HCT116 (cell line): Measurements from ENCODE around the gene ADGRB2. TPM values are rescaled to one million over a fixed set of nuclear protein-coding genes. Genes with fewer than 3 reads are reported as not detected.

Experiments used
- ATAC-seq: fragments of 200-7000 bp; cut with Tn5 transposase; 2 replicates; pipeline ENCODE4 v1.9.1; 2020; ENCODE audit warnings: mild to moderate bottlenecking, moderate library complexity
- BruUV-seq: library from RNA; stranded (reverse); fragments of 400-500 nt; replicated peaks from 2 replicates; lab custom pipeline; 2021; lab: Mats Ljungman, UMichigan
- CTCF ChIA-PET: fragments of 300-600 bp; sonication (Branson Sonifier 250); formaldehyde crosslinking; loops from one replicate; lab custom pipeline; 2021; ENCODE audit warnings: antibody characterized with exemption; lab: Charles Lee
- POLR2A ChIA-PET: fragments of 300-600, 350-600 bp; sonication (Branson Sonifier 250); formaldehyde crosslinking; loops from one replicate; lab custom pipeline; 2021; ENCODE audit warnings: antibody characterized with exemption; lab: Charles Lee
- RAD21 ChIA-PET, 2 experiments: fragments of 300-600 bp; sonication (Branson Sonifier 250); formaldehyde crosslinking; loops; one replicate each; lab custom pipeline; 2023; ENCODE audit warnings: low total read pairs in 2 of 2; ENCODE audit not compliant: uncharacterized antibody in 2 of 2, unreplicated experiment in 2 of 2, low non-redundant PET in 1 of 2; lab: Charles Lee
- DNase-seq: peaks from one replicate; pipeline ENCODE4 v3.0.0-alpha.2; 2010; ENCODE audit warnings: low read depth, low spot score
- H2AFZ ChIP-seq: fragments of 200-600 bp; shearing (Covaris generic), sonication (generic); 2 replicates; pipeline ENCODE4 v1.6.1; 2017; ENCODE audit warnings: low read depth, mixed run types, mixed read lengths, antibody characterized with exemption, low read length; ENCODE audit not compliant: poor library complexity, severe bottlenecking
- H3K27ac ChIP-seq: 2 replicates; pipeline ENCODE4 v1.5.1; 2012; ENCODE audit warnings: low read depth, low read length
- H3K27me3 ChIP-seq: fragments of 200-600 bp; sonication (generic); 2 replicates; pipeline ENCODE4 v1.6.1; 2016; ENCODE audit warnings: mixed run types, low read length, mixed read lengths; ENCODE audit not compliant: insufficient read depth
- H3K36me3 ChIP-seq, 2 experiments: fragments of 200-500 bp in 1 of 2; fragments of 200-600 bp in 1 of 2; sonication (Bioruptor generic) in 1 of 2; sonication (generic) in 1 of 2; 2 replicates each; pipeline versions ENCODE4 v1.5.1 to v1.6.1; 2014 to 2016; ENCODE audit warnings: low read length in 2 of 2, inconsistent platforms in 1 of 2, mixed read lengths in 1 of 2, mixed run types in 1 of 2; ENCODE audit not compliant: insufficient read depth in 2 of 2, control insufficient read depth in 1 of 2
- H3K4me1 ChIP-seq, 2 experiments: fragments of 200-600 bp in 1 of 2; sonication (generic) in 1 of 2; 2 replicates each; pipeline versions ENCODE4 v1.5.1 to v1.6.1; 2012 to 2017; ENCODE audit warnings: low read length in 2 of 2, inconsistent platforms in 1 of 2, mild to moderate bottlenecking in 1 of 2, mixed read lengths in 1 of 2, mixed run types in 1 of 2, moderate library complexity in 1 of 2; ENCODE audit not compliant: insufficient read depth in 2 of 2, control insufficient read depth in 1 of 2
- H3K4me2 ChIP-seq: fragments of 200-600 bp; sonication (generic); 2 replicates; pipeline ENCODE4 v1.6.1; 2017; ENCODE audit warnings: mixed run types, low read length, mixed read lengths
- H3K4me3 ChIP-seq, 2 experiments: fragments of 200-600 bp in 1 of 2; sonication (generic) in 1 of 2; replicated peaks in 1 of 2; 2 replicates each; pipeline ENCODE4 v1.5.1; 2011 to 2016; ENCODE audit warnings: low read length in 2 of 2, control low read depth in 1 of 2, low read depth in 1 of 2, mild to moderate bottlenecking in 1 of 2, mixed read lengths in 1 of 2, mixed run types in 1 of 2
- H3K79me2 ChIP-seq: fragments of 200-600 bp; sonication (generic); 2 replicates; pipeline ENCODE4 v1.6.1; 2017; ENCODE audit warnings: mild to moderate bottlenecking, mixed run types, low read length, moderate library complexity, mixed read lengths; ENCODE audit not compliant: insufficient read depth
- H3K9ac ChIP-seq: fragments of 200-600 bp; sonication (generic); 2 replicates; pipeline ENCODE4 v1.6.1; 2016; ENCODE audit warnings: low read length, mixed read lengths
- H3K9me2 ChIP-seq: fragments of 200-600 bp; sonication (generic), shearing (Covaris generic); 2 replicates; pipeline ENCODE4 v1.6.1; 2017; ENCODE audit warnings: mixed run types, mild to moderate bottlenecking, moderate library complexity; ENCODE audit not compliant: insufficient read depth
- H3K9me3 ChIP-seq, 2 experiments: fragments of 200-500 bp in 1 of 2; fragments of 200-600 bp in 1 of 2; sonication (Bioruptor generic) in 1 of 2; sonication (generic) in 1 of 2; 2 replicates each; pipeline ENCODE4 v1.6.1; 2014 to 2017; ENCODE audit warnings: low read length in 2 of 2, mixed read lengths in 2 of 2, inconsistent platforms in 1 of 2, low read depth in 1 of 2, mild to moderate bottlenecking in 1 of 2, mixed run types in 1 of 2, moderate library complexity in 1 of 2; ENCODE audit not compliant: control insufficient read depth in 1 of 2, insufficient read depth in 1 of 2
- H4K20me1 ChIP-seq: fragments of 200-600 bp; sonication (generic), shearing (Covaris generic); 2 replicates; pipeline ENCODE4 v1.6.1; 2017; ENCODE audit warnings: mixed run types, mild to moderate bottlenecking, moderate library complexity; ENCODE audit not compliant: insufficient read depth
- ATF3 ChIP-seq: IDR thresholded peaks from 2 replicates; pipeline ENCODE4 v1.6.1; 2012
- CBX3 ChIP-seq: IDR thresholded peaks from 2 replicates; pipeline ENCODE4 v1.6.1; 2012; ENCODE audit warnings: low read depth
- CTCF ChIP-seq, 3 experiments: fragments of 200-600 bp in 1 of 3; sonication (generic) in 1 of 3; IDR thresholded peaks in 2 of 3; conservative IDR thresholded peaks in 1 of 3; 2 replicates each; pipeline ENCODE4 v1.5.1; 2012 to 2017; ENCODE audit warnings: low read depth in 2 of 3, low read length in 2 of 3, antibody characterized with exemption in 1 of 3, borderline replicate concordance in 1 of 3, control low read depth in 1 of 3, mild to moderate bottlenecking in 1 of 3, mixed read lengths in 1 of 3, mixed run types in 1 of 3, moderate library complexity in 1 of 3; ENCODE audit not compliant: insufficient read depth in 1 of 3
- ELF1 ChIP-seq: IDR thresholded peaks from 2 replicates; pipeline ENCODE4 v1.6.1; 2012; ENCODE audit warnings: low read depth, borderline replicate concordance
- EZH2 ChIP-seq: fragments of 200-600 bp; sonication (generic); IDR thresholded peaks from 2 replicates; pipeline ENCODE4 v1.6.1; 2017; ENCODE audit warnings: antibody characterized with exemption, mixed run types
- JUND ChIP-seq: IDR thresholded peaks from 2 replicates; pipeline ENCODE4 v1.6.1; 2012
- MAX ChIP-seq: IDR thresholded peaks from 2 replicates; pipeline ENCODE4 v1.6.1; 2012
- POLR2A ChIP-seq: IDR thresholded peaks from 2 replicates; pipeline ENCODE4 v1.7.0; 2011; ENCODE audit warnings: borderline replicate concordance; ENCODE audit not compliant: insufficient read depth, insufficient read length; ENCODE audit errors: extremely low read depth
- POLR2AphosphoS5 ChIP-seq: IDR thresholded peaks from 2 replicates; pipeline ENCODE4 v1.6.1; 2011; ENCODE audit warnings: mild to moderate bottlenecking, low read depth, low read length, moderate library complexity
- RAD21 ChIP-seq: IDR thresholded peaks from 2 replicates; pipeline ENCODE4 v1.6.1; 2012; ENCODE audit warnings: low read depth, mild to moderate bottlenecking
- TCF7L2 ChIP-seq: IDR thresholded peaks from 2 replicates; pipeline ENCODE4 v1.7.0; 2011; ENCODE audit warnings: borderline replicate concordance, inconsistent platforms; ENCODE audit not compliant: insufficient read depth, insufficient read length; ENCODE audit errors: extremely low read depth
- YY1 ChIP-seq: IDR thresholded peaks from 2 replicates; pipeline ENCODE4 v1.6.1; 2011; ENCODE audit warnings: low read length, low read depth, moderate library complexity, mild to moderate bottlenecking; ENCODE audit not compliant: insufficient replicate concordance; ENCODE audit errors: extremely low read depth
- intact Hi-C: fragments of 100-400 bp; cut with micrococcal nuclease; formaldehyde crosslinking; loops from 2 replicates; pipeline ENCODE4 v1.10.0; 2022
- total RNA-seq: library from RNA; stranded (reverse); gene quantifications from one replicate; pipeline ENCODE4 v1.2.1, GENCODE V29; 2021; ENCODE audit not compliant: unreplicated experiment

Gene ADGRB2
- total RNA-seq, 1 experiment from 2014 or later: 10.1 TPM

- Histone ChIP-seq H2AFZ (no peak overlapping the region), H3K27ac (no peak overlapping the region), H3K4me1 (peaks cover 13 to 19% of the 10 kb centered on the region in 2 experiments; a peak in 3 of 4 replicates), H3K79me2 (no peaks in the 10 kb centered on the region), H3K9me3 (no peaks in the 10 kb centered on the region), H3K4me2 (no peak overlapping the region), H3K9me2 (no peaks in the 10 kb centered on the region), H3K27me3 (no peaks in the 10 kb centered on the region), H3K9ac (no peak overlapping the region), H3K4me3 (no peak overlapping the region), H4K20me1 (no peaks in the 10 kb centered on the region), H3K36me3 (no peaks in the 10 kb centered on the region)
- CTCF ChIA-PET: interaction anchor here (0.9 kb wide), 1 partner anchor 20 kb away, joined by 4 read pairs; no protein-coding TSS in a partner anchor
- RAD21 ChIA-PET: no interaction called here
- no peak for ATAC-seq
- no TSS peak for BruUV-seq
- no peak for TF ChIP-seq ATF3
- no peak for TF ChIP-seq EZH2
- TF ChIP-seq MAX: no peak
- no peak for TF ChIP-seq YY1
- no peak for TF ChIP-seq POLR2AphosphoS5
- no peak for TF ChIP-seq RAD21
- TF ChIP-seq ELF1: no peak
- TF ChIP-seq TCF7L2: no peak
- TF ChIP-seq JUND: no peak
- TF ChIP-seq CTCF (IDR thresholded peaks at IDR 0.05 in 2 of 3, conservative IDR thresholded peaks at IDR 0.05 in 1 of 3; ENCODE audit: borderline replicate concordance in 1 of 3, insufficient read depth in 1 of 3, low read depth in 2 of 3, low read length in 2 of 3): no peak
- TF ChIP-seq CBX3: no peak
- no peak for TF ChIP-seq POLR2A
- POLR2A ChIA-PET: no interaction called here
- DNase-seq: no peak
- intact Hi-C loops: no loop called here
Measured at GRCh38 chr1:31768407-31768907, 4.3 kb upstream of the ADGRB2 start.
